Mammary epithelial cell (primary cell): ENCODE measurements around the gene SPC25.

Source experiments
- CTCF ChIP-seq, 2 donors: IDR thresholded peaks in 1 of 2; conservative IDR thresholded peaks in 1 of 2; 2 replicates each; pipeline ENCODE4 v1.5.1; 2011 to 2012; ENCODE audit warnings: inconsistent platforms in 2 of 2, low read length in 2 of 2, mild to moderate bottlenecking in 2 of 2, control low read depth in 1 of 2, low read depth in 1 of 2; ENCODE audit not compliant: insufficient read depth in 1 of 2; ENCODE audit errors: extremely low read depth in 1 of 2
- EZH2 ChIP-seq: IDR thresholded peaks from 2 replicates; pipeline ENCODE4 v1.6.1; 2012; ENCODE audit warnings: low read length, inconsistent platforms, borderline replicate concordance

GRCh38 chr2:168926621-168927386 lies 36.6 kb upstream of the SPC25 start:
- TF ChIP-seq CTCF (conservative IDR thresholded peaks at IDR 0.05 in 1 of 2, IDR thresholded peaks at IDR 0.05 in 1 of 2; ENCODE audit: extremely low read depth in 1 of 2, insufficient read depth in 1 of 2, low read depth in 1 of 2, low read length in 2 of 2): no peak
- no peak for TF ChIP-seq EZH2
